ENCODE measurements around the gene TNFRSF11A. TPM values are rescaled to one million over a fixed set of nuclear protein-coding genes. Genes with fewer than 3 reads are reported as not detected.

TNFRSF11A gene
- total RNA-seq, 1 donor from 2014 or later = 43.0 TPM

Other genes with a start within 250 kb of the TNFRSF11A start
- 29.4 and 29.6 TPM in 2 replicates for gene PIGN, start 138.3 kb upstream of the TNFRSF11A start, total RNA-seq
- 29.1 and 32.3 TPM in 2 replicates for gene RELCH, start 138.1 kb upstream of the TNFRSF11A start, total RNA-seq
- 43.8 and 48.6 TPM in 2 replicates for gene ZCCHC2, start 197.7 kb downstream of the TNFRSF11A start, total RNA-seq